B cell (primary cell): ENCODE measurements around the gene PNKP. TPM values are rescaled to one million over a fixed set of nuclear protein-coding genes. Genes with fewer than 3 reads are reported as not detected.

Source experiments
- ATAC-seq: fragments of 200-7000 bp; cut with Tn5 transposase; one replicate; pipeline ENCODE4 v1.10.0; 2021; ENCODE audit warnings: low read depth, mild to moderate bottlenecking, moderate number of reproducible peaks, moderate library complexity
- CTCF ChIA-PET: fragments of 350-600 bp; sonication (Branson Sonifier 250); formaldehyde crosslinking; loops from one replicate; lab custom pipeline; 2021; ENCODE audit warnings: antibody characterized with exemption, inconsistent platforms; lab: Charles Lee
- POLR2A ChIA-PET: fragments of 350-600 bp; sonication (Branson Sonifier 250); formaldehyde crosslinking; loops from one replicate; lab custom pipeline; 2021; ENCODE audit warnings: antibody characterized with exemption; lab: Charles Lee
- DNase-seq: peaks from one replicate; pipeline ENCODE4 v3.0.0; 2013
- H2AFZ ChIP-seq: 2 replicates; pipeline ENCODE4 v1.6.1; 2012; ENCODE audit warnings: mild to moderate bottlenecking, low read depth, low read length; ENCODE audit not compliant: insufficient read depth, poor library complexity, severe bottlenecking
- H3K27ac ChIP-seq, 2 donors: 1 replicate in 1 of 2; 2 replicates in 1 of 2; pipeline ENCODE4 v1.5.1; 2012 to 2013; ENCODE audit warnings: low read length in 2 of 2, mild to moderate bottlenecking in 2 of 2, moderate library complexity in 1 of 2
- H3K27me3 ChIP-seq, 4 experiments: fragments of 200-600 bp in 1 of 4; sonication (generic) in 1 of 4; replicated peaks in 1 of 4; 1 replicate in 2 of 4; 2 replicates in 2 of 4; pipeline versions ENCODE4 v1.6.1 to v1.7.0; 2013 to 2016; ENCODE audit warnings: low read length in 3 of 4, mild to moderate bottlenecking in 2 of 4, mixed read lengths in 1 of 4, moderate library complexity in 1 of 4; ENCODE audit not compliant: insufficient read depth in 4 of 4, control insufficient read depth in 3 of 4; ENCODE audit errors: control extremely low read depth in 1 of 4
- H3K36me3 ChIP-seq, 2 experiments: replicated peaks in 1 of 2; 1 replicate in 1 of 2; 2 replicates in 1 of 2; pipeline versions ENCODE4 v1.6.1 to v1.7.1; 2013; ENCODE audit warnings: low read length in 1 of 2; ENCODE audit not compliant: insufficient read depth in 2 of 2, control insufficient read depth in 1 of 2; ENCODE audit errors: control extremely low read depth in 1 of 2, extremely low read depth in 1 of 2
- H3K4me1 ChIP-seq, 2 donors: fragments of 200-600 bp in 1 of 2; sonication (generic) in 1 of 2; 1 replicate in 1 of 2; 2 replicates in 1 of 2; pipeline versions ENCODE4 v1.5.1 to v1.6.1; 2013 to 2017; ENCODE audit warnings: low read length in 2 of 2; ENCODE audit not compliant: control insufficient read depth in 2 of 2, insufficient read depth in 2 of 2
- H3K4me2 ChIP-seq: replicated peaks from 2 replicates; pipeline ENCODE3; 2012; ENCODE audit warnings: mild to moderate bottlenecking, low read depth, low read length; ENCODE audit not compliant: poor library complexity, severe bottlenecking
- H3K4me3 ChIP-seq, 5 experiments: fragments of 200-600 bp in 1 of 5; sonication (generic) in 1 of 5; 1 replicate in 3 of 5; 2 replicates in 2 of 5; pipeline versions ENCODE4 v1.5.1 to v1.7.0; 2011 to 2016; ENCODE audit warnings: low read length in 4 of 5, mild to moderate bottlenecking in 4 of 5, low read depth in 2 of 5, control low read depth in 1 of 5, moderate library complexity in 1 of 5; ENCODE audit not compliant: insufficient read depth in 1 of 5; ENCODE audit errors: control extremely low read depth in 1 of 5, extremely low read depth in 1 of 5
- H3K79me2 ChIP-seq: fragments of 200-600 bp; sonication (generic); one replicate; pipeline ENCODE4 v1.6.0; 2016; ENCODE audit warnings: low read length; ENCODE audit not compliant: control insufficient read depth, insufficient read depth
- H3K9ac ChIP-seq: fragments of 200-600 bp; sonication (generic); 2 replicates; pipeline ENCODE4 v1.6.1; 2017; ENCODE audit warnings: mild to moderate bottlenecking, low read length, moderate library complexity
- H3K9me3 ChIP-seq, 3 donors: one replicate each; pipeline versions ENCODE4 v1.6.1 to v1.7.1; 2013; ENCODE audit warnings: low read length in 2 of 3; ENCODE audit not compliant: control insufficient read depth in 2 of 3, insufficient read depth in 1 of 3; ENCODE audit errors: control extremely low read depth in 1 of 3
- H4K20me1 ChIP-seq: 2 replicates; pipeline ENCODE4 v1.6.0; 2012; ENCODE audit warnings: mild to moderate bottlenecking, low read length; ENCODE audit not compliant: insufficient read depth, control insufficient read depth, poor library complexity, severe bottlenecking
- H3K27ac Mint-ChIP-seq: one replicate; pipeline ENCODE4 v1.8.0; 2021; ENCODE audit warnings: mixed read lengths
- H3K27me3 Mint-ChIP-seq: one replicate; pipeline ENCODE4 v1.8.0; 2021; ENCODE audit warnings: mixed read lengths
- H3K4me1 Mint-ChIP-seq: one replicate; pipeline ENCODE4 v1.8.0; 2021; ENCODE audit warnings: mixed read lengths
- H3K4me3 Mint-ChIP-seq: one replicate; pipeline ENCODE4 v1.8.0; 2021; ENCODE audit warnings: mixed read lengths
- H3K9me3 Mint-ChIP-seq: one replicate; pipeline ENCODE4 v1.8.0; 2022; ENCODE audit warnings: mixed read lengths; ENCODE audit not compliant: insufficient read depth
- CTCF ChIP-seq: fragments of 200-600 bp; IDR thresholded peaks from one replicate; pipeline ENCODE4 v1.8.0; 2022; ENCODE audit warnings: antibody characterized with exemption, mild to moderate bottlenecking
- EZH2 ChIP-seq: IDR thresholded peaks from 2 replicates; pipeline ENCODE4 v1.6.1; 2012; ENCODE audit warnings: borderline replicate concordance, low read depth, mild to moderate bottlenecking, moderate library complexity, low read length; ENCODE audit not compliant: insufficient read depth, poor library complexity, severe bottlenecking
- WGBS: methylation state at CpG from one replicate; pipeline ENCODE4 v1.1.5; 2013; ENCODE audit warnings: missing lambda C conversion rate; ENCODE audit not compliant: insufficient coverage; 5-methylcytosine and 5-hydroxymethylcytosine counted together
- intact Hi-C: fragments of 100-400 bp; cut with micrococcal nuclease; formaldehyde crosslinking; loops from one replicate; pipeline ENCODE4 v1.10.0; 2022
- polyA plus RNA-seq: library from polyadenylated mRNA; depleted of rRNA; stranded (reverse); fragments of >200 nt; gene quantifications from 2 replicates; pipeline ENCODE4 v1.2.3, GENCODE V29; 2012
- total RNA-seq, 2 donors: library from RNA; stranded (reverse); fragments of 120-200 nt in 1 of 2; gene quantifications; 1 replicate in 1 of 2; 2 replicates in 1 of 2; pipeline versions ENCODE4 v1.2.3 to v1.2.4, GENCODE V29; 2013 to 2022

Gene PNKP
- total and polyA plus RNA-seq, 2 donors (not counting 1 experiment from before 2014, with no cell fraction given), result 173 to 274 TPM

GRCh38 chr19:49879243-49879963, 12.0 kb upstream of the PNKP start:
- TF ChIP-seq CTCF (no peak), EZH2 (no peak)
- ATAC-seq, result no peak
- no peak overlapping the region for H3K4me3 ChIP-seq
- H4K20me1 ChIP-seq, result peaks cover 47% of the 10 kb centered on the region
- no peaks in the 10 kb centered on the region for H3K9me3 ChIP-seq
- H3K79me2 ChIP-seq, result peaks cover 28% of the 10 kb centered on the region
- Mint-ChIP-seq H3K9me3 (no peaks in the 10 kb centered on the region), H3K4me1 (peaks cover 21% of the 10 kb centered on the region), H3K27ac (no peak overlapping the region), H3K4me3 (no peak overlapping the region), H3K27me3 (no peaks in the 10 kb centered on the region)
- no peak overlapping the region for H3K9ac ChIP-seq
- ChIA-PET CTCF (interaction anchor here (0.6 to 1.2 kb wide), 2 partner anchors 10 to 486 kb away, joined by 3 to 4 read pairs; no protein-coding TSS in a partner anchor), POLR2A (interaction anchor here (0.7 kb wide), 1 partner anchor 752 kb away, joined by 4 read pairs; no protein-coding TSS in a partner anchor)
- DNase-seq, result no peak
- no peak overlapping the region for H2AFZ ChIP-seq
- intact Hi-C loops, result no loop called here
- H3K36me3 ChIP-seq, result peaks cover 0 to 58% of the 10 kb centered on the region in 2 experiments
- H3K4me1 ChIP-seq, result peaks cover 12 to 20% of the 10 kb centered on the region in 2 donors
- no peak overlapping the region for H3K27ac ChIP-seq
- 100% methylated on average over 6 of the region's 12 CpGs for WGBS
- no peaks in the 10 kb centered on the region for H3K27me3 ChIP-seq
- no peak overlapping the region for H3K4me2 ChIP-seq

GRCh38 chr19:49878744-49879070, 11.3 kb upstream of the PNKP start:
- Histone ChIP-seq H3K27me3 (no peaks in the 10 kb centered on the region), H3K4me3 (no peak overlapping the region), H3K9me3 (no peaks in the 10 kb centered on the region), H3K79me2 (peaks cover 35% of the 10 kb centered on the region), H2AFZ (no peak overlapping the region), H3K4me1 (peaks cover 12 to 20% of the 10 kb centered on the region in 2 donors), H3K9ac (no peak overlapping the region), H3K36me3 (peaks cover 0 to 51% of the 10 kb centered on the region in 2 experiments), H4K20me1 (peaks cover 47% of the 10 kb centered on the region), H3K27ac (peak overlapping the region in 1 of 2 donors; percentile 98), H3K4me2 (peak overlapping the region; percentile 93)
- peak overlapping the region; percentile 53 for H3K27ac Mint-ChIP-seq
- TF ChIP-seq CTCF, result no peak
- TF ChIP-seq EZH2, result no peak
- DNase-seq, result no peak
- intact Hi-C loops, result loop anchor here (1.0 kb wide), 1 partner anchor 12 kb away; no protein-coding TSS in a partner anchor
- no peaks in the 10 kb centered on the region for H3K9me3 Mint-ChIP-seq
- CTCF ChIA-PET, result interaction anchor here (0.6 to 1.2 kb wide), 2 partner anchors 10 to 485 kb away, joined by 3 to 4 read pairs; no protein-coding TSS in a partner anchor
- H3K4me3 Mint-ChIP-seq, result no peak overlapping the region
- 92% methylated on average over 8 of the region's 9 CpGs for WGBS
- ATAC-seq, result no peak
- no peaks in the 10 kb centered on the region for H3K27me3 Mint-ChIP-seq
- H3K4me1 Mint-ChIP-seq, result peaks cover 21% of the 10 kb centered on the region
- POLR2A ChIA-PET, result interaction anchor here (0.7 kb wide), 1 partner anchor 752 kb away, joined by 4 read pairs; no protein-coding TSS in a partner anchor
